ENCODE results near the gene VAX1.
"Not testable (repeated sequence)": the region's sequence is repeated elsewhere in the genome, so short reads cannot be mapped to it uniquely, and the experiment has no call there.

The VAX1 gene

DNA sequence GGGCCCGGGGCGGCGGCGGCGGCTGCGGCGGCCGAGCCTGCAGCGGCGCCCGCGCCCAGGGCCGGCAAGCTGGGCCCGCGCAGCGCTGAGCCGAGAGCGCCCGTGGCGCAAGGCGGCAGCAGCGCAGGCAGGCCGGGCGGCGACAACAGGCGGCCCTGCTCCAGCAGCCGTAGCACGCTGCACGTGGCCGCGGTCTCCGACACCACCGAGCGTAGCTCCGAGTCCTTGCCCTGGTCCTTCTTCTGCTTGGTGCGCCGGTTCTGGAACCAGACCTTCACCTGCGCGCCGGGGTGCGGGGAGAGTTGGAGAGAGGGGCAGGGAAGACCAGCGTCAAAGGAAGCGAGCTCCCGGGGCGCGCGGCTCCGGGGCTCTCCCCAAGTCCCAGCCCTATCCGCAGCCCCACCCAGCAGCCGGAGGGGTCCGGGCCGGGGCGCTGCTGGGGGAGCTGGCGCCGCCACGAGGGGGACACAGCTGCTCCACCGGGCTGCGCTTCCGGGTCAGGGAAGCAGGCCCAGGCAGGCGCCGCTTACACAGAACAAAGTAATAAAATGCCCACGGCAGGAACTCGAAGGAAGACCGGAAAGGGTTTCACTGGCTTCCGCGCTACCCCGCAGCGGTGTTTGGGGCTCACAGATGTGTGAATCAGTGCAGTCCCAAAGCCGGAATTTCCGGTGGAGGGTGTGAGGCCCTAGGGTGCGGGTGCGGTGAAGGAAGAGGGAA, 3.6 kb downstream of the VAX1 start:
- no peak for DNase-seq

DNA sequence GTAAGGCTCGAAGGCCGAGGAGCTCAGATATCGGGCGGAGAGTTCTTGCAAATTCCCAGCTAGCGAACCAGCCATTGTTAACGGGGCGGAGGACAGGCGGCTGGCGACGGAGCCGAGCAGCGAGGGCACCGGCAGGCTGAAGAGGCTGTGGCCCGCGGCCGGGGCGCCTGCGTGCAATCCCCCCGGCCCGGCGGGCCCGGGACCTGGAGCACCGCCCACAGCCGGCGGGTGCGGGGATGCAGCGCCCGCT, 4.1 kb downstream of the VAX1 start:
- DNase-seq = no peak

DNA sequence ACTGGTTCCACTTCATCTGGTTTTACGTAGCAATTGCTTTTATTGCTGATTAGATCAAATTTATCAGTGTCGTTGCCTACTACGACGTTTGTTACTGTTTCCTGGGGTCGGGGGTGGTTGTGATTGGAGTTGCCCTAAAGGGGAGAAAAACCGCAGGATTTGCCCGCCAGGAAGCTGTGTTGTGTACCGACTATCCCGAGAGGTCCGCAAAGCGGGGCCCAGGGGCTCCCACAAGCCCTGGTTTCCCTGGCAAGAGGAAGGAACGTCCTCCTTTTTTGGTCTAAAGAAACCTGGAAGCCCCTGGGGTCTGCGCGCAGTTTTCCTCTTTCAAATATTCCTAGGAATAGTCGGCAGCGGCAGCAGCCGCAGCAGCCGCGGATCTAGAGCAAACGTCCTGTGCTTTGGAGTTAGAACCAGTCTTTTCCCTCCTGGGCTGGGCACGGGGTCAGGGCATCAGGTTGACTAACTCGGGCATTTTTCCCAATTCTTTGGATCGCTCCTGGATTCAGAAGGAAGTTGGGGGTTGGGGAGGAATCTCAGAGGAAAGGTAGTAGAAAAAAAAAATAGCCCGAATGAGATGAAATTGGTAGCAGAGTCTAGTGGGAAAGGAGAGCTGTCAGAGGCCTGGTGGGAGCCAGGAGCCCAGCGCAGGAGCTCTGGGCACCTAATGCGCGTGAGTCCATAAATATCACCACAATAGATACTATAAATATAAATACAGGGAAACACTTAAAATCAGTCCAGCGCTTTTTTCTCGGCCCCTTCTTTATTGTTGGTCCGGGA, 4.6 kb downstream of the VAX1 start:
- DNase-seq = no peak

DNA sequence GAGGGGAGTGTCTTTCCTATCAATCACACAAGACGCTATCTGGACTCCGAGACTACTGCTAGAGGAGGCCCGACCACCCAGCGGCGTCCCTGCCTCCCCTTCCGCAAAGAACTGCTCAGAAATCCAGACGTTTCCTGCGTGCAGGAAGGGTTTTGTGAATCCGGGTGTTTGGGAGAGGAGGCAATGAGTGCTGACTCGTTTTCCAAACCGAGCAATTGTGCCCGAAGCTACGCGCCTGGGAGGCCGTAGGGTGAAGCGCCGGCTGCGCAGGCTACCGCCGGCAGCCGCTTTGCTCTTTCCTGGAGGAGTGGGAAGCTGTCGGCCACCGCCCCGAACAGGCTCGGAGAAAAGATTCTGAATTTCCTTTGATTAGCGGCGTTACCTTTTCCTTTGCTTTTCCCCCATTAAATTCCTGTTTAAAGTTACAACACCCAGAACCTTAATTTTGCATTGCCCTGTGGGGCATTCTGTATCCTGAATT, 5.3 kb downstream of the VAX1 start:
- DNase-seq = no peak

DNA sequence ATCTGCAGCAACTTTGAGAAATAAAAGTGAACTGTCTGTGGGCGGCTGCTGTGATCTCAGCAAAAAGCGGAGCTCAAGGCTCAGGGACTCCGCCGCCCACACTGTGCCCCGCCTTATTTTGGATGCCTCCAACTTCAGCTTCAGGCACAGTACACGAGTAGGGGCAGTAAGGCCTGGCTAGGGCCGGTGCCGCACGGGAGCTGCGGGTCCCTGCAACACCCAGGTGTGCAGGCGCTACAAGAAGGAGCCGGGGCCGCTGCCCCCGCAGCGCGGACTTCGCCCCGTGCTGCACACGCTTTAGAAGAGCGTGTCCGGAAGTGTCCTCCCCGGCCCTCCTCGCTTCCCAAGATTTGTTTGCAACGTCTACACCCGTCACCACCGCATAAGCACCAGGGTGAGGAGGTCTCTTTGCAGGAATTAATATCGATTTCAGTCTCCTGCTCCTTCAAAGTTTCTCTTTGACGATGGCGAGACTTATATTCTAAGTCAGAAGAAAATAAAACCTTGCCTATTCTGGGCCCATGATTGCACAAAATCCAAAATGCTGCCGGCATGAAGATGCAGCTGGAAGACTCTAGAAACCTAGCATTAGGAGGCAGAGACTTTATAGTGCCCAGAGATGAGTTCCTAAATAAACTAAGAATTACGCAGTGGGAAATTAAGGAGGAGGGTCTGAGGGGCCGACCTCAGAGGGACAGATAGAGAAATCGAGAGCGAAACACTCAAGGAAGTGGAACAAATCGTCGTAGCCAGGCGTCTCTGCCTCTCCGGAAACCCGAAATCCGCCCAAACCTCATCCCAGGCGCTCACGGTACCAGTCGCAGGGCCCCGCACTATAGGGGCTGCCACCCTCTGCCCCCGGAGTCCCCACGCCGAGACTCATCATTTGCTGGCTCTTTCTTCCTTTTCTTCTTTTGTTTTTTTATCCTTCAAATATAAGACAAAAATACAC, 6.4 kb downstream of the VAX1 start:
- DNase-seq = no peak

DNA sequence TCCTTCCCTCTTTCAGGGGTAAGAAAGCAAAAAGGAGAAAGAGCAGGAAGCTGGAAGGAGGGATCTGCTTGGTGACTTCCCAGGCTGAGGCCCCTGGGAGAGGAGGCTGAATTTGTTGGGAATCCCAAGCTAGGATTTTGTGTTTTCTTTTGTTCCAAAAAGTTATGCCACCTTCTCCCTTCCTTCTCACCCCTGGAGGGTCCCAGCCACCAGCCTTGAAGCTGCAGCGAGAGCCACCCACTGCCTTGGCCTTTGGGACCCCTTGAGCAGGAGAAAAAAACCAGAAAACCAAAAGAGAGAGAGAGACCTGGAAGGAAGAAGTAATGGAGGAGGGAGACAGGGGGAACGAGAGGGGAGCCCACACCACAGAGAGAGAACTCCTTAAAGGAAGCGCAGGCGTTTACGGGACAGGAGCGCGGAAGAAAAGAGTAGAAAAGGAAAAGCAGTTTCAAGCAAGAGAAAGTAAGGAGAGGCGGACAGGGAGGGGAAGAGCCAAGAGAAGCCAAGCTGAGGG, 7.2 kb downstream of the VAX1 start:
- no peak for DNase-seq

DNA sequence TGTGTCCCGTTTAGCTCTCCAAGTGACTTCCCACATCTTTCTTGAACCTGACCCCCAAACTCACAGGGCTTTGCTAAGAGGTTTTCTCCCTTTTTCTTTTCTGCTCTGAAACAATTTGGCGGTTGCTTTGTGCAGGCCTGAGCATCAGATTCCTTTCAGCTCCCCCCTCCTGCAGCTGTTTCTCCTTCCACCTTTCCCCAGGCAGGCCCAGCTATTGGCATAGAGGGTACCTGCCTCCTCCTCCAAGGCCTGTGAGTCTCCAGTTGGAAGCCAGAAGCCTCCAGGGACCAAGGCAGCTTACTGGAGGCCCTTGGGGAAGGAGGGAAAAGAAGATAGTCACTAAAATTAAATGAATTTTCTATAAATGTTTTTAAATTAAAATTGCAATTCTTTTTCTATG, 7.7 kb downstream of the VAX1 start:
- no peak for DNase-seq

DNA sequence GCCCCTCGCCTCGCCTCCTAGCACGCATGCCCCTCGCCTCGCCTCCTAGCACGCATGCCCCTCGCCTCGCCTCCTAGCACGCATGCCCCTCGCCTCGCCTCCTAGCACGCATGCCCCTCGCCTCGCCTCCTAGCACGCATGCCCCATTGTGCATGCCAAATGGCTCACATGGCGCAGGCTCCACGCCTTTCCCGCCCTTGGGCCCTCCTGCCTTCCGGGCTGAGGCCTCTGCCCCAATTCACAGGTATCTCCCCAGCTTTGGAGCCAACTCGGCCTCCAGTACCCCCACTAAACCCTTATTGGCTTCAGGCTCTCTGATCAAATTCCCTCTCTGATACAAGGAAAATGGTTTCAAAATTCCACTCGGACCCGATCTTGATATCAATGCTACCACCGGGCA, 11.4 kb downstream of the VAX1 start:
- not testable (repeated sequence) for DNase-seq

DNA sequence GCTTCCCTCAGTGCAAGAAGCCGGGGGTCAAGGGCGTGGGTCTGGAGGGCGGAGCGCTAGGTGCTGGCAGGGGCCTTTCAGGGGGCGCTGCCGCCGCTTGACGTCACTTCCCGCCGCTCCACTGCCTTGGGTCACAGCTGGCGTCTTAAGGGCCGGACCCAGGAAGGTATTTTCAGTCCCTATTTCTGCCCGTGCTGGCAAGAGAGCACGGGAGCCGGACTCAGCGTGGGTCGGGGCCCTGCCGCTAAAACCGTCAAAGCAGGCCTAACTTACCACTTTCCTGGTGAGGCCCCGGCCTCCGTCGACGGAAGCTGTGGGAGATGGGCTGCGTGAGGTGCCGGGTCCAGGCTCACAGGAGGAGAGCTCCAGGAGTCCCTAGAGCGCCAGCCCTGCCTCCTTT, 12.0 kb downstream of the VAX1 start:
- DNase-seq = no peak

DNA sequence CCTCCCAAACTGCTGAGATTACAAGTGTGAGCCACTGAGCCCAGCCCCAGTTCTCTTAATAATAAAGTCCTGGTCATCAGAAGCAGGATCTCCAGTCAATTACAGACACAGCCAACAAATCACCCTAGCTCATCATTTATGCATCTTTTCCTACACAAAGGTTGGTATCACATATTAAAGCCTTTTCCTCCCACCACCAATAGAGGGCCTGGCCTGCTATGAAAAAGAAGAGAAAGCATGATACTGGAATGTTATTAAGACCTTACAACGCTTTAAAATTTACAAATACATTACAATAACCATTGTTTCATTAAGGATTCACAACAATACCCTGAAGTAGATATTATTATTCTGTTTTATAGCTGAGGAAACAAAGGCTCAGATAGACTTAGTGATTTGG, 25.9 kb downstream of the VAX1 start:
- no peak for DNase-seq

DNA sequence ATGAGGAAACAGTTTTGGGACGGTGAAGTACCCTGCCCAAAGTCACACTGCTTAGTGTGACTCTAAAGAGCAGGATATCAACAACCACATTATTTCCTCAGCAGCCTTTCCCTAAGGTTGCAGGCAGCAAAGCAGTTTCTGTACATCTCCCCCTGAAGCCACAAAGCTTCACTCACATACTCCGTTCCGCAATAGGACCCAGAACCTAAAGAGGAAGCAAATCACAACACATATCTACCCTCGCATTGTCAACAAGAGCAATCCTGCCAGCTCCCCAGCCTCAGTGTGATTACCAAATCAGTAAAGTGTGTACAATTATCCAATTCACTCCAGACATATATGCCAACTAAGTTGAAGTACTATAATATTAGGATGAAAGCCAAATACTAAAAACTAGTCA, 30.8 kb downstream of the VAX1 start:
- DNase-seq = no peak

DNA sequence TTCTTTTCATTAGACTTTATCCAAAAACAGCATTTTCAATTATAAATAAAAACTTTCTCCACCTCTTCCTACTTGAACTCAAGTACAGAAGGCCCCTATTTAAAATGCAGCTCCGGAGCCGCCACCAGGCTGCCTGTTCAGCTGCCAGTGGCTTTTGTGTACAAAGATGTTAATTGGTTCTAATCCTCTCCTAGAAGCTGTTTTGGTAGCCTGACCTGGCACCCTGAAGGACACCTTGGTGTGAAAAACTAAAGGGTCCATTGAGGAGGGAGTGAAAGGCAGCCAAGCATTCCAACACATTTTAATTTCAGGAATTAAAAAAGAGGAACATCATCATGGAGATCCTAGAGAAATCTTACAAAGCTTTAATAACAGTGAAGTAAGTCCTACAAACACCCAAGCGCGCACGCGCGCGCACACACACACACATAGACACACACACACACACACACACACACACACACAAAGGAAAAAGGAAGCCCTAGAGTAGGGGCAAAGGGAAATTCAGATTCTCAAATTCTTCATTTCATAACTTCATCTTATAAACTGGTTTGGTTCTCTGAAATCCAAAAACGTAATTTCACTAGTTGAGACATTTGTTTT, 41.4 kb downstream of the VAX1 start:
- no peak for DNase-seq

DNA sequence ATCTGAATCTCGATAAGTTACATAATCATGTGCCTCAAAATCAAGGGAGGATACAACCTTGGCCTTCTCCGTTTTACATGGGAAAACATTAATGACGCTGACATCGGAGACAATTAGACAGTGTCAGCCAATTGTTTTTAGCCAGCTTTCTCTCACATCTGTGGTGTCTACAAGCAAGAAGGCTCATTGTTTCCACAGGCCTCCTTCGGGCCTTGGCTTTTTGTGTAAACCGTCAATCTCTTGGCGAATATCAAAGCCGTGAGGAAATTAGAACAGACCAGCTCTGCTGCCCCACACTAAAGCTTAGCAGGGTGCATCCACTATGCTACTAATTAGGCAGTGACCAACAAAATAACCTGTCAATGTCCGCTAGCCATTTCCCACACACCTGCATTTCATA, 43.2 kb downstream of the VAX1 start:
- DNase-seq = no peak

DNA sequence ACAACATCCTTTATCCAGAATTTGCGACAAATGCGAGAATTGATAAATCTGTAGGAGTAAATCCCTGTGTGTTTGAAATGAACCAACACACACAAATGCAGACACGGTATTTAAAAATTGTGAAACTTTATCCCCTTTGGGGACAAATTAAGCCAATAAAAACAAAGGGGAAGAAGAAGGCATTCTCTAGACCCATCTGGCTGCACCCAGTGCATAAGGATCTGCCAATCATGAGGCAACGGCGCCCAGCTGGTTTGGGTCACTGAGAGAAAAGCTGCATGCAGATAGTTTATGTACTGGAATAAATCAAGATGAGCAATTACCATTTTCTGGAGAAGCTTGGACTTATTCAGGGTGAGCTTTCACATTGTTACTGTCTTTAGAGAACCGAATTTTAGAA, 45.7 kb downstream of the VAX1 start:
- DNase-seq = no peak

DNA sequence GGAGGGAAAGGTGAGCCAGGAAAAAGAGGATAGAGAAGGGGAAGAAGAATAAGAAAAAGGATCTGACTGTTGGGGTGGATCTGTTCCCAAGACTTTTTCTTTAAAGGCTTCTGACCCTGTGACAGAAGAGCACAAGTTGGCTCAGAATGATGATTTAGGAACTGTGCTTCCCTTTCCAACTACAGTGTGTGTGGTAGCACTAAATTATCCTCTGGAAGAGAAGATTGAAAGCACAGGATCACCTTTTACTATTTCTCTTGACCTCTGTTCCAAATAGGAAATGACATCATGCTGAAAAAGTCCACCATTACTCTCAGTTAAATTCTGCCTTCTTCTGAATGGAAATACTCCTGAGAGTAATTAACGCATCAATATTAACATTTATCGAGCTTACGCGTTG, 47.2 kb downstream of the VAX1 start:
- no peak for DNase-seq

DNA sequence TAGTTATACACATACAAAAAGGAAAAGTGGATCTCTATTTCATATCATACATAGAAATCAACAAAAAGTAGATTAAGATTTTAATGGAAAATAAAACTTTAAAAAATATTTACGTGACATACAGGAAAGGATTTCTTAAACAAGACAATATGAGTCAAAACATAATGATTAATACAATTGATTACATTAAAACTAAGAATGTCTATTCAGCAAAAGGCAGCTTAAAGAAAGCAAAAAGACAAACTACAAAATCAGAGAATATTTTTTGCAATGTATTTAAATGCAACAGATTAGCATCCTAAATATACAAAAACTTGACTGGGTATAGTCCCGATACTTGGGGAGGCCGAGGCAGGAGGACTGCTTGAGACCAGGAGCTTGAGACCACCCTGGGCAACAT, 50.5 kb downstream of the VAX1 start:
- no peak for DNase-seq

DNA sequence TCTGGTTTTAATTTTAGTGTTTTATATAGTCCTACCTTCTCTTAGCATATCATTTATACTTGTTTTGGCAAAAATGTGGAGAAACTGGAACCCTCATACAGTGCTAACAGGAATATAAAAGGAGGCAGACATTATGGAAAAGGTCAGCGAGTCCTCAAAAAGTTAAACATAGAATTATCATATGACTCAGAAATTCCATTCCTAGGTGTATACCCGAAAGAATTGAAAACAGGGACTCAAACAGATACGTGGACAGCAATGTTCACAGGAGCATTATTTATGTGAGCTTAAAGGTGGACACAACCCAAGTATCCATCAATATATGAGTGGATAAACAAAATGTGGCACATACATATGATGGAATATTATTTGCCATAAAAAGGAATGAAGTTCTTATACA, 51.5 kb downstream of the VAX1 start:
- no peak for DNase-seq

DNA sequence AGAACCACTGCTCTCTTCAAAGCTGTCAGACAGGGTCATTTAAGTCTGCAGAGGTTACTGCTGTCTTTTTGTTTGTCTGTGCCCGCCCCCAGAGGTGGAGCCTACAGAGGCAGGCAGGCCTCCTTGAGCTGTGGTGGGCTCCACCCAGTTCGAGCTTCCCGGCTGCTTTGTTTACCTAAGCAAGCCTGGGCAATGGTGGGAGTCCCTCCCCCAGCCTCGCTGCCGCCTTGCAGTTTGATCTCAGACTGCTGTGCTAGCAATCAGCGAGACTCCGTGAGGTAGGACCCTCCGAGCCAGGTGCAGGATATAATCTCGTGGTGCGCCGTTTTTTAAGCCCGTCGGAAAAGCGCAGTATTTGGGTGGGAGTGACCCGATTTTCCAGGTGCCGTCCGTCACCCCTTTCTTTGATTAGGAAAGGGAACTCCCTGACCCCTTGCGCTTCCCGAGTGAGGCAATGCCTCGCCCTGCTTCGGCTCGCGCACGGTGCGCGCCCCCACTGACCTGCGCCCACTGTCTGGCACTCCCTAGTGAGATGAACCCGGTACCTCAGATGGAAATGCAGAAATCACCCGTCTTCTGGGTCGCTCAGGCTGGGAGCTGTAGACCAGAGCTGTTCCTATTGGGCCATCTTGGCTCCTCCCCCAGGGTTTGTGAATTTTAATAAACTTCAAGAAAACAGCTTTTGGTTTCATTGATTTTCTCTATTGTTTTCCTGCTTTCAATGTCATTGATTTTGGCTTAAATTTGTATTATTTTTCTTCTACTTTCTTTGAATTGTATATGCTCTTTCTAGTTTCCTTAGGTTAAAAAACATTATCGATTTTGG, 53.4 kb downstream of the VAX1 start:
- DNase-seq = not testable (repeated sequence)

Measured in NCI-H2081 treated with DMSO at 0.1 percent for 48 hours (cell line).